ENCODE data around the gene MAMDC2.
A peak's percentile ranks its signal among the peaks of the same experiment; 100 is the strongest.
"Not testable (repeated sequence)": the region's sequence is repeated elsewhere in the genome, so short reads cannot be mapped to it uniquely, and the experiment has no call there.

MAMDC2 gene

DNA sequence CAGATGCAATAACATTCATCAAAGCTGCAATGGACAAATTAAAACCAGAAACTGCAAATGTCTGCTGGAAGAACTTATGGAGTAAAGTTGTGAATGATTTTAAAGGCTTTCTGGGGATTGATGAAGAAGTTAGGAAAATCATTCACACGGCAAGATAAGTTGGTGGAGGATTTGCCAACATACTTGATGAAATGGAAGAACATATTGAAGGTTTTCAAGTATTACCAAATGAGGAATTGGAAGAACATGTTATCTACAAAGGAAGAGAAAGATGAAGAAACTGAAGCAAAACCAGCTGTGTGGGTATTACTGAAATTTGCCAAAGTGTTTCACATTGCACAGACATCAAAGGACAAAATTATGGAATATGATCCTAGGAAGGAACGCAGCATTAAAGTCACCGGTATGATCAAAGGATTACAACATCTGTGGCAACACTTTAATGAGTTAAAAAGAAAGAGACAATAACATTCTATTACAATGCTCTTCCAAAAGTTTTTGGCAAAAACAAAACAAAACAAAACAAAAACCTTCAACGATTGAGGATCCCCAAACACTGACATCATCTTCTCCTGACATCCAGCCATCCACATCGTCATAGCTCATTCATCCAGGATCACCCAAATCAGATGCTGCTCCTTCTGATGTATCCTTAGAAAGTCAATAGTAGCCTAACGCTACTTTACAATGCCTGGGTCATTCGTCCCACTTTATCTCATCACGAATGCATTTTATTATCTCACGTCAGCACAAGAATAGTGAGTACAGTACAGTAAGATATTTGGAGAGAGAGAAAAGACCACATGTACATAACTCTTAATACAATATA lies 153.8 kb downstream of the MAMDC2 start:
- no peak for DNase-seq (ENCODE audit: low read depth in 3 of 3)

DNA sequence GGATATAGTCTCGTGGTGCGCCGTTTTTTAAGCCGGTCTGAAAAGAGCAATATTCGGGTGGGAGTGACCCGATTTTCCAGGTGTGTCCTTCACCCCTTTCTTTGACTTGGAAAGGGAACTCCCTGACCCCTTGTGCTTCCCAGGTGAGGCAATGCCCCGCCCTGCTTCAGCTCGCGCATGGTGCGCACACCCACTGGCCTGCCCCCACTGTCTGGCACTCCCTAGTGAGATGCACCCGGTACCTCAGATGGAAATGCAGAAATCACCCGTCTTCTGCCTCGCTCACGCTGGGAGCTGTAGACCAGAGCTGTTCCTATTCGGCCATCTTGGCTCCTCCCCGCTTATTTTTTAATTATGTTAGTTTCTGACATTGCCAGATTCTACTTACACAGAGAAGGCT lies 161.1 kb downstream of the MAMDC2 start:
- DNase-seq (ENCODE audit: low read depth in 3 of 3) = not testable (repeated sequence)

DNA sequence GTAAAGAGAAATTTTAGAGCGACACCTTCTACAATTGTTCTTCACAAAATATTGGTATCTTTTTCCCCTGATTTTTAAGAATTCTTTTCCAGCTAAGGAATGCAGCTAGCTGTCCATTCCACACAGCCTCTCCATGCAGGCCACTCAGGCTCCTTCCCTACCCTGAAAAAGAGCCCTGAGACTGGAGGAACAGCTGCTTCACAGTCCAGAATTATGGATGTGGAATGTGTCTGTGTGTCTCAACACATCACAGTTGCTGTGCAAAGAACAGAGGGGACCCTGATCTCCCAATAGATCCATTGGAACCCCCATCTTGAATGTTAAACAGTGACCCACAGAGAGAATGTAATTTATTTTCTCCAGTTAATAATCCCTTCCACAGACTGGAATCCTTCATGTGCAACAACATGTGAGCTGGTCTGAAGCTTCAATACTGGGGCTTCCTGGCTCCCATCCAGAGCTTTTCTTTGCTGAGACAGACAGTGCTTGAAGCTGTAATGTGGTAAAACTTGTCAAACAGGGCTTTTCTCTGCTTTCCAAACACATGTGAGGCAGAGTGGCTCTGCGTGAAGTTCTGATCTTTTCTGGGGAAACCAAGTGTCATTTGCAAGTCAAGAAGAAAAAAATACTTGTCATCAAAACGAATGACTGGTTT lies 161.8 kb downstream of the MAMDC2 start:
- no peak for DNase-seq (ENCODE audit: low read depth in 3 of 3)

DNA sequence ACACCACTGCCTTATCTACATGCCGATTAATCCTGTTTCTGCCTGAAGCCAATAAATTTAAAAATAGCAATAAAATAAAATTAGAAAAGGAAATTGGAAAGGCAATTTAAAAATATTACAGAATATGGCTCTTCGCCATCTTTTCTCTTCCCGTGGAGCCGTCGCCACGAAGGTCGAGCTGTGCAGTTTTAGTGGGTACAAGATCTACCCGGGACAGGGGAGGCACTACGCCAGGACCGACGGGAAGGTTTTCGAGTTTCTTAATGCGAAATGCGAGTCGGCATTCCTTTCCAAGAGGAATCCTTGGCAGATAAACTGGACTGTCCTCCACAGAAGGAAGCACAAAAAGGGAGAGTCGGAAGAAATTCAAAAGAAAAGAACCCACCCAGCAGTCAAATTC lies 173.4 kb downstream of the MAMDC2 start:
- no peak for DNase-seq (ENCODE audit: low read depth in 3 of 3)

DNA sequence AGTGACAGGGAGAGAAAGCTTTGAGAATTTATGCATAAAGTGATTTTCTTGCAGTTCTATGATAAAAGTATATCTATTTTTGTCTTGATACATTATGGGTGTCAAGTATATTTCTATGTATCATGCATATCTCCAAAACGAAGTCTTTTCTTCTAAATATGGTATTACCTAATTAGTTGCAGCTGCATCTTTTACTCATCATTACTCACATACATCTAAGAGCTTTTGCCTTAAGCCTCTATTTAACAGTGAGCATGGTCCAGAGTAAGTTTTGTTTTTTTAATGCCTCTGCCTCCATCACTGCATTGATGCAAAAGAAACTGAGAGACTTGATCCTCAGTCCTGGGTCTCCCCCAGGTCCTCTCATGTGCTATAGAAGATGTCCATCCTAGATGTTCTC lies 175.1 kb downstream of the MAMDC2 start:
- DNase-seq (ENCODE audit: low read depth in 3 of 3) = no peak

DNA sequence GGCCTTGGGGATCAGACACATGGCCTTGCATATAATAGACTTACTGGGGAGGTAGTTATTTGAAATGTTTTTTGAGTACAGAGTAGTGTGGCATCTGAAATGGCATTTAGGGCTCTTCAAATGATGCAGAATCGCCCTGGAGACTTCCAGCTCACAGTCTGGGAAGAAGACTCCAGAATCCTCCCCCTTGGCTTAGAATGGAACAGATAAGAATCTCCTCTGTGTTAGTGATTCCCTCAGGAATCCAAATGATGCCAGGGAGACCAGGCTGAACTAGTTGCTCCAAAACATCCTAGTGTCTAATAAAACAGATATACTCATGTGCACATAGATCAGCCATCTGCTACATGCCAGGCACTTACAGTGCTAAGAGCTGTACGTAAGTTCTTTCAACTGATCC lies 176.6 kb downstream of the MAMDC2 start:
- DNase-seq (ENCODE audit: low read depth in 3 of 3) = no peak

DNA sequence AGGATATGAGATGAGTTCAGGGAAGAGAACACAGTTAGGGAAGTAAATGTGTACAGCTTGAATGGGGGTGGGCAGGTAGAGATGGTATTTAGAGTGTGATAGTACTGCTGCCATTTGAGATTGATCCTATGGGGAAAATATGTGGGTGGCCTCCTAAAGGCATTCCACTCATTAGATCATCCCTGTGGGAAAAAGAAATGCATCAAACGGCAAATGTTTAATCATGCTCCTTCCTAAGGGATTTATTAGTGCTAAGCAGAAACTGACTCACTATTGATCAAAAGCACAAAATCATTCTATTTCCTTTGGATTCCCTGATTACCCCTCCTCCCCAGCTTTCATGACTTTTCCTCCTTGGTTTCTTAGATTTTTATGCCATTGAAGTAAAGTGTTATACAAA lies 178.7 kb downstream of the MAMDC2 start:
- no peak for DNase-seq (ENCODE audit: low read depth in 3 of 3)

DNA sequence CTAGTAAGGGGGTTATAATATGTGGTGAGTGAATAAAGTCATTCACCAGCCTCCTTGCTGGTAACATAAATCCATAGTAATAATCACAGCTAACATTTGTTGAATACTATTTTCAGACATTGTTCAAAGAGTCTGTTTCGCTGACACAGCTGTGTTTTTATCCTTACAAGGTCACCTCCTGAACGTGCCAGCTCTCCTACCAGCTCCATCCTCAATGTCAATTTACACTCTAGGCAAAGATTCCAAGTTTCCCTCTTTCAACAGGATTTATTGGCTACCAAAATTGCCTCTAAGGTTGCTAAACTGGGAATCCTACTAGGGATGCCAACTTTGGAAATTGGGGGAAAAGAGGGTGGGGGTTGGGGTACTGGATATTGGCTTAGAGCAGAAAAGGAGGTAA lies 184.5 kb downstream of the MAMDC2 start:
- DNase-seq (ENCODE audit: low read depth in 3 of 3) = no peak

DNA sequence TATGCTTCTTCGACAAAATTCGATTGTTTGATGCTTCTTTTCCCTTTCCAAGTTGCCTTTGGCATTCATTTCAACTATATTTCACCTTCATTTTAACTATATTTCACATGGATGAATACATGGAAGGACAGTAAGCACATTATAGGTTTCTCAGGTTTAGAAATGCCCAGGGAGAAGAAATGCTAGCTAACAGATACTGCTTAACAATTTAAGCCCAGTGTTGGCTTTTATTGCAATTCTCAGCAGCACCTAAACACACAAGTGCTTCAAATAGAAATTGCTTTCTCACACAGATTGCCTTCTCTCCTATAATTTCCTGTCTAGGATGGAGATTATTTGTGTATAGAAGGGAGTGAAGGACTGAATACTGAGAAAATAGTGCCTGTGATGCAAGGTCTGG lies 185.0 kb downstream of the MAMDC2 start:
- DNase-seq (ENCODE audit: low read depth in 3 of 3) = no peak

DNA sequence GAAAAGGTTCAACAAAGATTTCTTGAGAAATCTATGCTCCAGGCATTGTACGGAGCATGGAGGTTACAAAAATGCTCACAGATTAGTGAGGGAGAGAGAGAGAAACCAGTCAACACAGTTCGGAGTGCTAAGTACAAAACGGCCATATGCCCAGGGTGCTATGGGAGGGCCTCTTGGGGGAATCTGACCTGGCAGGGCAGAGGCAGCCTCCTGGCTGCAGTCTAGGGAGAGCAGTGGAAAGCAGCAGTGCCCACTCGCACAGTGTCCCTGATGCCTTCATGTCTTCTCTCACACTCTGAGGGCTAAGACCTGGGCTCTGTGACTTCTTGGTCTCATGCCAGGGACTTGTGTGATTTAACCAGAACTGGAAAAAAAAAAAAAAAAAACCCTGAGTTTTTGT lies 185.4 kb downstream of the MAMDC2 start:
- no peak for DNase-seq (ENCODE audit: low read depth in 3 of 3)

DNA sequence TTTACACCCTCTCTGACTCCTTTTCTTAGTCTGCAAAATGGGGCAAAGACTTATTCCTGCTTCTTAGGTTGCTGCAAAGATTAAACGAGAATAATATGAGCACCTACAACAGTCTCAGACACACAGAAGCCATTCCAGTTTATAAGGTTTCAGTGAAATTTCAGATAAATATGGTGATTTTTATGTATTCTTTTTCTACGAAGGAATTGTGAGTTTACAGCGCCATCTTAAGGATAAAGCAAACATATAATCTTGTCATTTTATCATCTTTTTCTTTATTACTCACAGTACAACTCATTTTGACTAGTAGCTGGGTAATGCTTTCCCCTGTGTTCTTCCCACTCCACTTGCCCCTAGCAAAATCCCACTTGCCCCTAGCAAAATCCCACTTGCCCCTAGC lies 185.9 kb downstream of the MAMDC2 start:
- no peak for DNase-seq (ENCODE audit: low read depth in 3 of 3)

DNA sequence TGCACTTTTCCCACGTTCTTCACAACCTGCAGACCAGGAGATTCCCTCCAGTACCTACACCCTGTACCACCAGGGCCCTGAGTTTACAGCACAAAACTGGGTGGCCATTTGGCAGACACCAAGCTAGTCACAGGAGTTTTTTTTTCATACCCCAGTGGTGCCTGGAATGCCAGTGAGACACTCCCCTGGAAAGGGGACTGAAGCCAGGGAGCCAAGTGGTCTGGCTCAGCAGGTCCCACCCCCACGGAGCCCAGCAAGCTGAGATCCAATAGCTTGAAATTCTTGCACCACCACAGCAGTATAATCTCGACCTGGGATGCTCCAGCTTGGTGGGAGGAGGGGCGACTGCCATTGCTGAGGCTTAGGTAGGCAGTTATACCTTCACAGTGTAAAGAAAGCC lies 188.8 kb downstream of the MAMDC2 start:
- no peak for DNase-seq (ENCODE audit: low read depth in 3 of 3)

DNA sequence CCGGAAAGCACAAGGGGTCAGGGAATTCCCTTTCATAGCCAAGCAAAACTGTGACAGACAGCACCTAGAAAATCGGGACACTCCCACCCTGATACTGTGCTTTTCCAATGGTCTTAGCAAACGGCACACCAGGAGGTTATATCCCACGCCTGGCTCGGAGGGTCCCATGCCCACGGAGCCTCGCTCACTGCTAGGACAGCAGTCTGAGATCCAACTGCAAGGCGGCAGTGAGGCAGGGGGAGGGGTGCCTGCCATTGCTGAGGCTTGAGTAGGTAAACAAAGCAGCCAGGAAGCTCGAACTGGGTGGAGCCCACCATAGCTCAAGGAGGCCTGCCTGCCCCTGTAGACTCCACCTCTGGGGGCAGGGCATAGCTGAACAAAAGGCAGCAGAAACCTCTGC lies 190.6 kb downstream of the MAMDC2 start:
- not testable (repeated sequence) for DNase-seq (ENCODE audit: low read depth in 3 of 3)

DNA sequence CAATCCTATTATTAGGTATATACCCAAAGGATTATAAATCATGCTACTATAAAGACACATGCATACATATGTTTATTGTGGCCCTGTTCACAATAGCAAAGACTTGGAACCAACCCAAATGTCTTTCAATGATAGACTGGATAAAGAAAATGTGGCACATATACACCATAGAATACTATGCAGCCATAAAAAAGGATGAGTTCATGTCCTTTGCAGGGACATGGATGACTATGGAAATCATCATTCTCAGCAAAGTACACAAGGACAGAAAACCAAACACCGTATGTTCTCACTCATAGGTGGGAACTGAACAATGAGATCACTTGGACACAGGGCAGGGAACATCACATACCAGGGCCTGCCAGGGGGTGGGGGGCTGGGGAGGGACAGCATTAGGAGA lies 202.3 kb downstream of the MAMDC2 start:
- not testable (repeated sequence) for DNase-seq (ENCODE audit: low read depth in 3 of 3)

DNA sequence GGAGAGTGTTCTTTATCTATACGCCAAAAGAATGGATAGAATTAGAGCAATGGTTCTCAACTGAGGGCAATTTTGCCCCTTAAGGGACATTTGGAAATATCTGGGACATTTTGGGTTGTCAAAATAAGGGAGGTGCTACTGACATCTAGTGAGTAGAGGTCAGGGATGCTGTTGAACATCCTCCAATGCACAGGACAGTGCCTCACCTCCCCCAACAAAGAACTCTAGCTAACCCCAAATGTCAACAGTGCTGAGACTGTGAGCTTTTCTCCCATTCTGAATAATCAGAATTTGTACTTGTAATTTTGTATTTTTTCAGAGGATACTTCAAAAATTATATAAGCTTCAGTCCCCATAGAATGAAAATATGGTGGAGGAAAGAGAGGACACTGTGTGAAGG lies 206.6 kb downstream of the MAMDC2 start:
- no peak for DNase-seq (ENCODE audit: low read depth in 3 of 3)

DNA sequence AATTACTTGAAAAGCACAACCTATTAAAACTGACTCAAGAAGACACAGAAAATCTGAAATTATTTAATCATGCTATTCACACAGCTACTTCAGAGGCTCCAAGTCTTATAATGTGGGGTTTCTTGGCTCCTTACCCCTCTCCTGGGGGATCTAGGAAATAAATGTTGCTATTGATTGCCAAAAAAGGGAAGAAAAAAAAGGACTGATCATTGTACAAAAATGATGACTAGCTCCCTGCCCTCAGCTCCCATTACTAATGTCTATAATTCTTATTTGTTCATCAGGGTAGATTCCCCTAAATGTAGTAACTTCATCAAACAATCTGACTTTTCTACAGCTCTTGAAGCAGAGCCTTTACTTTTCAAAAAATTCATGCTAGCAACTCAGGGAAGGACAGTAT lies 211.8 kb downstream of the MAMDC2 start:
- no peak for DNase-seq (ENCODE audit: low read depth in 3 of 3)

DNA sequence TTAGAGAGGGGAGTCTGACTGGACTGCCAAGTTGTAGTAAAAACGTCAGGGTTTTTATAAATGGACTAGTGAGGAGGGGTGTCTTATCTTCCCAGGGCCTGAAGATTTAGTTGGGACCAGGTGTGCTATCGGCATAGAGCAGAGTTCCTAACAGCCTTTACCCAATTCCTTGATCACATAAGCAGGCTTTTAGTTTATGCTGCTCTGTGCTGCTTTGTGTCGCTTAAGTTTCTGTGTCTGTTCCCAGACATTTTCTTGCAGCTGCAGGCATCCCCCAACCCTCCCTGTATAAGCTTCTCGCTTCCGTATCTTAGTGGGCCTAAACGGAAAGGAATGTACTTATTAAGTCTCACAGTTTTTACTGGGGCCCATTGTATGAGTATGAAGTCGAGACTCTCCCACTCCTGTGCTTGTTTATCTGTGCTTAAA lies 212.5 kb downstream of the MAMDC2 start:
- DNase-seq (ENCODE audit: low read depth in 3 of 3) = no peak

DNA sequence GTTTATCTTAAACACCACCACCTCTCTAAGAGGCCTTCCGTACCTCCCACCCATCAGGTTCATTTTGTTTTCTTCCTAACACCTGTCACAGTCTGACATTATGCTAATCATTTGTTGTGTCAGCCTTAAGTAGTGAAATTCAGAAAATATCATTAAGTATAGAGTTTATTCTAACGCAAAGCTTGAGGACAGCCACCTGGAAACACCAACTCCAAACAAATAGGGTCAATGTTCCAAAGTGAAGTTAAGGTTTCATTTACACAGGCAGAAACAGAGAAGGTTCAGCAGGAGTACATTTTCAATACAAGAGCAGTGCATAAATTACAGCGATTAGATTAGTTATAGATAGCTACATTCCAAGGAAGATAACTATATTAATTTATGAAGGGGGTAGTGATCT lies 213.9 kb downstream of the MAMDC2 start:
- DNase-seq (ENCODE audit: low read depth in 3 of 3) = no peak

DNA sequence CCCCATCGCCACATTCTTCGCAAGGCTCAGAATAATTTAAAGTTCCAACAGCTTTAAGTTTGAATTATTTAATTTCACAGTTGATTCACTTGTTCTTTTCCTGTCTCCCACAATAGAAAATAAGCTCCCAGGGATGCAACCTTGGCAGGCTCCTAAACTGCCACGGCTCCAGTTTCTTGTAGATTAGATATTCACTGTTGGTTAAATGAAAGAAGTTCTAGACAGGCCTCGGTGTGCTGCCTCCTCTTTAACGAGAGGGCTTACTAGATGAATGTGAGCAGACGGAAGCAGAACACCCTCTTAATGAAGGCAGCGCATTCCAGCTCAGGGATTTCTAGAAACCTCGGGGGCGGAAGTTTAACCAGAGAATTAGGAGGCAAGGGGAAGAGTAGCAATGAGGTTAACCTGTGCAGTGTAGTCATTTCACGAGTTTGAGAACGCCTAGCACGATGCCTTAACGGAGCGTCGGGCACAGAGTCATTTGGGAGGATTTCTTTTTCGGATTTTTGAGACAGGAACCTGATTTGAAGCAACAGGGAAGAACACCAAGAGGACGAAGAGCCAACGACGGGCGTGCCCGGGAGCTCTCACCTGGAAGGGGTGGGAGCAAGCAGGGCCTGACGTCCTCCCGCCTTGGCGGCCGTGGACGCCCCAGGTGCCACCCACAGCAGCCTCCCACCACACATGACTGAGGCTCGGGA lies 214.5 kb downstream of the MAMDC2 start:
- peak in 2 of 3 donors; percentile 4 to 29 for DNase-seq (ENCODE audit: low read depth in 3 of 3)

DNA sequence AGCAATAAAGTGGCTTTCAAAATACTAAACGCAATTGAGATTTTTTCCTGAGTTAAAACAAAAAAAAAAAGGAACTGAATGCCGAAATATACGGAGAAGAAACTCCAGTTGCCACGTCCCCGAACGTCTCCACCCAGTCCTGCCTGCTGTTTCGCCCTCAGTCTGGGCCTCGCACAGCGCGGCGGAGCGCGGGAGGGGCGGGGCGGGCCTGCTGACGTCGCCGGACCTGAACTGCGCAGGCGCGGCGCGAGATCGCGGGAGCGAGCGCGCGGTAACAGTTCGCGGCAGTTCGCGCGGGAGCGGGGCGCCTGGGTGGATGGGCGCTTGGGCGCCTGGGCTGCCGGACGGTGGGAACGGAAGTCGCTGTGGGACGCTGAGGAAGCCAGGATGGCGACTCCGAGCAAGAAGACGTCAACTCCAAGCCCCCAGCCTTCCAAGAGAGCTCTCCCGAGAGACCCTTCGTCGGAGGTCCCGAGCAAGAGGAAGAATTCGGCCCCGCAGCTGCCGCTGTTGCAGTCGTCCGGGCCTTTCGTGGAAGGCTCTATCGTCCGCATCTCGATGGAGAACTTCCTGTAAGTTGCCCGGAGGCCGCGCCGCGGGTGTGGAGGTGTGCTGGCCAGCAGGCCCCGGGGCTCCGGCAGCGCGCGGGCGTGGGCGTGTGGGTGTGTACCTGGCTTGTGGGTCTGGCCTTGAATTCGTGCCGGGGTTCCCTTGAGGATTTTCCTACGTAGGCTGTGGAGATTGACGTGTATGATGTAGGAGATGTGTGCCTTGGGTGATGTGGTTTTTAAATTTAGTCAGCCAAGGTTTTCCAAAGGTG lies 215.3 kb downstream of the MAMDC2 start, which contains the start of gene SMC5:
Gene SMC5, plus strand, starts transcription at position 287 of the 820 bp plus-strand sequence. Its CDS starts 101 bp downstream, at position 388.
- DNase-seq (ENCODE audit: low read depth in 3 of 3) = peak; percentile 71 to 78 (median 76)

DNA sequence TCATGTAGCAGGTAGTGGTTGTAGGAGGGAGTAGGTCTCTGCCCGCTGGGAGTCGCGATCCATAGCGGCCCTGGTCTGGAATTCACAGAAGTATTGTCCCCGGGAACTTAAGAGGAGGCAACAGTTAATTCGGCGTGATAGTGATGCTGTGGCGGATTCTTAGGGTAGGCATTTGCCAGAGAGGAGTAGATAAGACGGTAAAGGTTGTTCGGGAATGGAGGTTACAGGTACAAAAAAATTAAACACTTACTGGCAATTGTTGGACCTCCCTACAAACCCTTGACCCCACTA lies 215.8 kb downstream of the MAMDC2 start:
- DNase-seq (ENCODE audit: low read depth in 3 of 3) = no peak

DNA sequence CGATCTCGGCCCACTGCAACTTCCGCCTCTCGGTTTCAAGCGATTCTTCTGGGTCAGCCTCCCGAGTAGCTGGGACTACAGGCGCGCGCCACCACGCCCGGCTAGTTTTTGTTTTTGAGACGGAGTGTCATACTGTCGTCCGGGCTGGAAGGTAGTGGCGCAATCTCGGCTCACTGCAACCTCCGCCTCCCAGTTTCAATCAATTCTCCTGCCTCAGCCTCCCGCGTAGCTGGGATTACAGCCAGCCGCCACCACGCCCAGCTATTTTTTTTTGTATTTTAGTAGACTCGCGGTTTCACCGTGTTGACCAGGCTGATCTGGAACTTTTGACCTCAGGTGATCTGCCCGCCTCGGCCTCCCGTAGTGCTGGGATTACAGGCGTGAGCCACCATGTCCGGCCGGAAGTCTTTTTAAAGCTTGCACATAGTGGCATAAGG lies 216.4 kb downstream of the MAMDC2 start:
- no peak for DNase-seq (ENCODE audit: low read depth in 3 of 3)

All from stimulated activated CD4-positive, alpha-beta T cell treated with anti-CD3 and anti-CD28 coated beads, TNF-alpha, amount 100 ng/mL, for 48 hours (primary cell).